Jurkat, Clone E6-1 (cell line): ENCODE data around the gene C9orf57. TPM values are rescaled to one million over a fixed set of nuclear protein-coding genes. Genes with fewer than 3 reads are reported as not detected.
"Not testable (repeated sequence)": the region's sequence is repeated elsewhere in the genome, so short reads cannot be mapped to it uniquely, and the experiment has no call there.

Source experiments
- DNase-seq: peaks from one replicate; pipeline ENCODE4 v3.0.0-alpha.2; 2011; ENCODE audit warnings: low read depth, low spot score
- H3K4me3 ChIP-seq: 2 replicates; pipeline ENCODE4 v1.5.1; 2011; ENCODE audit warnings: mild to moderate bottlenecking, low read length, control low read depth, moderate library complexity
- polyA plus RNA-seq: library from polyadenylated mRNA; unstranded; fragments of >200 nt; gene quantifications from one replicate; pipeline ENCODE4 v1.2.1, GENCODE V29; 2012; ENCODE audit warnings: missing spikeins; ENCODE audit not compliant: insufficient read length, insufficient read depth

C9orf57 gene, protein sequence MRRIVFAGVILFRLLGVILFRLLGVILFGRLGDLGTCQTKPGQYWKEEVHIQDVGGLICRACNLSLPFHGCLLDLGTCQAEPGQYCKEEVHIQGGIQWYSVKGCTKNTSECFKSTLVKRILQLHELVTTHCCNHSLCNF
- polyA plus RNA-seq: not detected

DNA sequence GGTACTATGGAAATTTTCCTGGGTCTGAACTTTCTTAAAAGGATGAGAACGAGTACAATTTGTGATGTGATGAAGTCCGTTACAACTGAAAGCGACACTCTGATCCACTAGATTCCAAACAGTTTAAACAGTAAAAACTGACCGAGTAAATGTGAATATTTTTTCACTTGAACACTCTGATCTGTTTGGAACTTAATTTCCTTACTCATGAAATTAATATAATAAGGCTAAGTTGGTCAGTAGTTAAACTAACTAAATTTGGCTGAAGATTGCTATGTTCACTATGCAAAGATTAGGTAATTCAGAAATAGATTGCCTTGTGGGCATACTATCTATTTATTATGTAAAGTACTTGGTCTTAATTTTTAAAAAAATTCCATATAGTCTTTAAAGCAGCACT, at the start of gene C9orf57:
TSS of gene C9orf57 (minus strand) at position 101 of the 400 bp plus-strand sequence. CDS start 1,282 bp downstream, outside the sequence.
- no peak for DNase-seq

DNA sequence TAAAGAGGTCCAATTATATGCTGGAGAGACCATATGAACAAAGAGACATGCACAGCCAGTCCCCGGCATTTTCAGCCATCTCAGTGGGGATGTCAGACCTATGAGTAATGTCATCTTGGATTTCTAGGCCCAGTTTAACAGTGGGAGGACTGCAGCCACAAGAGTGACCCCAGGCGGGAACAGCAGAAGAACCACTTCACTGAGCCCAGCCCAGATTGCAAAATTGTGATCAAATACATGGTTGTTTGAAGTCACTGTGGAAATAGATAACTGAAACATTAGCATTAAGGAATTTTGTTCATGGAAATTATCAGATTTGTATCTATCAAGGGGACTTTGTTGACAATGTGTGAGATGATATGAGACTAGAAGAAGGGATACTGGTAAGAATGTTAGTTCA, 42.1 kb upstream of the C9orf57 start:
- no peak overlapping the region for H3K4me3 ChIP-seq
- DNase-seq: no peak

More for the DNA sequence above, at the start of gene C9orf57:
- H3K4me3 ChIP-seq: no peak within 1 kb of the TSS

DNA sequence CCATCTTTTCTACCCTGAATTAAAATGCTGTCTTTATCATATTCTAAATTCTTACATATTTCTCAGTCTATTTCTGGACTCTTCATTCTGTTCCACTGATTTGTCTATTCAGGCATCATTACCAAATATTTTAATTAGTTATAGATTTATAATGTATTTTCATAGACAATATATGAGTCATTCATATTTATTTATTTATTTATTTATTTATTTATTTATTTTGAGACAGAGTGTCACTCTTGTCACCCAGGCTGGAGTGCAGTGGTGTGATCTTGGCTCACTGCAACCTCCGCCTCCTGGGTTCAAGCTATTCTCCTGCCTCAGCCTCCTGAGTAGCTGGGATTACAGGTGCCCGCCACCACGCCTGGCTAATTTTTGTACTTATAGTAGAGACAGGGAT, 35.1 kb upstream of the C9orf57 start:
- not testable (repeated sequence) for H3K4me3 ChIP-seq, DNase-seq

DNA sequence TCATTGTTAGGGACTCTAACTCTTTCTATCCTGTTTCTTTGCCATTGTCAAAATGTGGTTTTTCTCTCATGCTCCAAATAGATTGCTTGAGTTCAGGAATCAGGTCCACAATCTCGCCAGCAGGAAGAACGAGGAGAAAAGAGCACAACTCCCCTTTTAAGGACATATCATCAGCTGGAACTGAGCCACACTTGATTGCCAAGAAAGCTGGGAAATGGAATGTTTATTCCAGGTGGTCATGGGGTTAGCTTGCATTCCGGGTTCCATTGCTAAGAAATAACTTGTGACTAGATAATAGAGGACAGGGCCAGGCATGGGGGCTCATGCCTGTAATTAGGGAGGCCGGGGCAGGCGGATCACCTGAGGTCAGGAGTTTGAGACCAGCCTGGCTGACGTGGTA, 32.4 kb upstream of the C9orf57 start:
- no peak for DNase-seq
- H3K4me3 ChIP-seq: no peak overlapping the region

DNA sequence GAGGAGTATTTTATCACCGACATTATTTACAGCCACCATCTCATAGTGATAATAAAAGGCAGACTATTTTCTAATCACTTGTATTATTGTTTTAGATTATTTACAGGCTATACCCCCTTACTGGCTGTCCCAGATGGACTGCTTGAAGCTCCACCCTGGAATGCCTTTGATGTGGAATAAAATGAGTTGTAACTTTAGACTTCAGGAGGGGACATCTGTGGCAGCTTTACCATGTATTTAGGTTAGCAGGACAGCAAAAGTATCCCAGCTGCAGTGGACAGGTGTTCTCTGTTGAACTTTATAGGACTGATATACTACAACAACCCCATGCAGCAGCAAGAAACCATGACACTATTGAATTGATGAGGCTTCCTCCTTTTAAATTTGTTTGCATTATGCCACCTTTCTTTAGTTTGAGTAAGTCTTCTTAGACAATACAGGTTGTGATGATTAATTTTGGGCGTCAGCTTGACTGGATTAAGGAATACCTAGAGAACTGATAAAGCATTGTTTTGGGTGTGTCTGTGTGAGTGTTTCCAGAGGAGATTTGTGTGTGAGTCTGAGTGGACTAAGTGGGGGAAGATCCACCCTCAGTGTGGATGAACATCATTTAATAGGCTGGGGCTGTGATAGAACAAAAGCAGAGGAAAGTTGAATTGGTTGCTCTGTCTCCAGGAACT, 29.2 kb upstream of the C9orf57 start:
- no peak overlapping the region for H3K4me3 ChIP-seq
- no peak for DNase-seq

DNA sequence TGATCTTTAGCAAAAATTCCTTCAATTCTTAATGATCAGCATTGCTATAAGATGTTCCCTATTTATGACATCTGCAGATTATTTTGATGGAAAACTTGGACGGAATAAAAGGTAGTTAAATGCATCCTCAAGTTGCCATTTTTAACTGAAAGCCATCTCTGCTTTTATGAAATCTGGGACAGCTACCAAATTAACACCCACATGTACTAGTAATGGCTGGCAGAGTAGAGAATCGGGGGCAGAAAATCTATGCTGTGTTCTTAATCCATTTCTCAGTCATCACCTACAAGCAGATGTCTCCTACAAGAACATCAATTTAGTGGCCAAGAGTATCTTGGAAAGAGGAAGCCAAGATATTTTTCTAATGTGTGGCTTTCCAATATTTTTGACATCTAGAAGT, 22.1 kb upstream of the C9orf57 start:
- no peak overlapping the region for H3K4me3 ChIP-seq
- no peak for DNase-seq

DNA sequence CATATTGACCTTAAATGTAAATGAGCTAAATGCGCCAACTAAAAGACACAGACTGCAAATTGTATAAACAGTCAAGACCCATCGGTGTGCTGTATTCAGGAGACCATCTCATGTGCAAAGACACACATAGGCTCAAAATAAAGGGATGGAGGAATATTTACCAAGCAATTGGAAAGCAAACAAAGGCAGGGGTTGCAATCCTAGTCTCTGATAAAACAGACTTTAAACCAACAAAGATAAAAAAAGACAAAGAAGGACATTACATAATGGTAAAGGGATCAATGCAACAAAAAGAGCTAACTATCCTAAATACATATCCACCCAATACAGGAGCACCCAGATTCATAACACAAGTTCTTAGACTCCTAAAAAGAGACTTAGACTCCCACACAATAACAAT, 14.3 kb upstream of the C9orf57 start:
- DNase-seq, H3K4me3 ChIP-seq: not testable (repeated sequence)

DNA sequence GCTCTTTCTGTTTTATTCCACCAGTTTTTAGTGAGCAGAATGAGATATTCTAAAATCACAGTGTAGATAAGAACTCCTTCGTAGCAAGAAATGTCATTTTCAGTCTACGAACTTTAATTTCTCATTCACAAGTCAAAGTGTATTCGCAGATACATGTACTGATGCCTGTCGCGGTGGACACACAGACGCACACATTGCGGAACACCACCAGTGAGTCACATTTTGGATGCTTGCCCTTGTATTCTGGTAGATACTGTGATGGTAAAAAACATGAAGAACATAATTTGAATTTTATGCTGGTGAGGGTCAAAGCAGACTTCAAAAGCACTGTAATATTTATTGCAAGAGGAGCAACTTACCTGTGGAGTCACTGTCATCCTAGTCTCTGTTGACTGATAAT, 4.7 kb upstream of the C9orf57 start:
- DNase-seq: no peak

DNA sequence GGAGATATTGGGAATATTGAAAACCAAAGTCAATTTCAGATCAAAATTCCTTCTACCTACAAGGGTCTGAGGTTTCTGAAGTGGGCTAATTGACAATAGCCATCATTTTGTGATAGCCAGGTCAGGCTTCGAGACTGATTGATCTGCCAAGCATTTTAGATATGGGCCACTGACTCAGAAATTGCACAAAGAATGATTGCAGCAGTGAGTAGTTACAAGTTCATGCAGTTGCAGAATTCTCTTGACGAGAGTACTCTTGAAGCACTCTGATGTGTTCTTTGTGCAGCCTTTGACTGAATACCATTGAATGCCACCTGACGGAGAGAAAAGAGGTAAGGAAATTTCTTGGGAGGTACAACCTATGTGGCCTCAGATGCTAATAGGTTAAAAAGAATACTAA, 8.3 kb downstream of the C9orf57 start:
- no peak overlapping the region for H3K4me3 ChIP-seq
- no peak for DNase-seq

More for the DNA sequence above, 4.7 kb upstream of the C9orf57 start:
- no peak overlapping the region for H3K4me3 ChIP-seq

DNA sequence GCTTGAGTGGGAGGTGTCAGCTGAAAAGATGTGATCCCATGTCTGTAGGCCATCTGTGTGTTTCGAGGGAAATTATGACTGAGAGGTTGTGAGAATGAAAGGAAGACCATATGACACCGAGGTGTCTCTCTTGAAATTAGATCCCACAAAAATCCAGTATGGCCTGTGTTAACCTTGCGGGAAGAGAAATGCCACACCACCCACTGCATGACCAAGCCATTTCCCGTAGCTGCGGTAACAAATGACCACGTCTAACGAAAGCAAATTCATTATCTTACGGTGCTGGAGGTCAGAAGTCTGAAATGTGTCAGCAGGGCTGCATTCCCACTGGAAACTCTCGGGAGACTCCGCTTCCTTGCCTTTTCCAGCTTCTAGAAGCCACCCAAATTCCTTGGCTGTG, 11.6 kb downstream of the C9orf57 start:
- no peak overlapping the region for H3K4me3 ChIP-seq
- DNase-seq: no peak

DNA sequence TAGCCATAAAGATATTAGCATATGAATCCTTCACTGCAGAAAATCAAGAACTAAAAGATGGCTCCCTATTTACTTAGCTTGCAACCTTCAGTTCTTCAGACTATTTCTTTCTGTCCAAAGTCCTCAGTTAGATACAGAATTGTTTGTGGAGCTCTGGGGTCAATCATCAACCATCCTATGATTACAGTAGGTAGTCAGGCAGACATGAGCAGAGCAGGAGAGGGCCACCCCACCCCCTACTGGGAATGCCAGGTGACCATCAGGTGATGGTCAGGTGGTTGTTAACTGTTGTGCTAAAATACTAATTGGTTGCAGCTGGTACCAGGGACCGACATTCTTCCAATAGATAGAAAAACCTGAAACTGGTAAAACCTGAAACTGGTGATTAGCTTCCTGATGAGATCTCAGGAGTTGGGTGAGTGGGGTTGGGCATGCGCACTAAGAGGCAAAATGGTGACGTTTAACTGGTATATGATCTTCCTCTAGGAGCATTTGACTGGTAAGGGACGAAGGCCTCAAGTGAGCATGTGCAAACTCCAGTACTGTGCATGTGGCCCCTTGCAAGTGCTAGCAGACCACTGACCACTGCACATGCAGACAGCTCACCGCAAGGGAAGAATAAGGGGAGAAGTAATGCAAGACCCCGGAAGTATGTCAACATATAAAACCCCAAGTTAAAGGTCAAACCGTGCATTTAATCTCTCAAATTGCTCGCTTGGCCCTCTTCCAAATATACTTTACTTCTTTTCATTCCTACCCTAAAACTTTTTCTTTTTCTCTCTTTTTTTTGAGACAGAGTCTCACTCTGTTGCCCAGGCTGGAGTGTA, 13.6 kb downstream of the C9orf57 start:
- DNase-seq: no peak

DNA sequence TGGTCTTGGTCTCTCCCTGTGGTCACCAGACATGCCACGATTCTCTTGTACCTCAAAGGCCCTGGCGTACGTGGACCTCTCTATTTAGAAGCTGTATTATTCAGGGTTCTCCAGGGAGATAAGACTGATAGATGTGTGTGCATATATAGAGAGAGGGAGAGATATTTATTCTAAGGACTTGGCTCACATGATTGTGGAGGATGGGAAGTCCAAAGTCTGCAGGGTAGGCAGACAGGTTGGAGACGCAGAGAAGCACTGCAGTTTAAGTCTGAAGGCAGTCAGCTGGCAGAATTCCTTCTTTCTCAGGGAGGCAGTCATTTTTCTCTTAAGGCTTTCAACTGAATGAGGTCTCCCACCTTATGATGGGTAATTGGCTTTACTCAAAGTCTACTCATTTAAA, 16.3 kb downstream of the C9orf57 start:
- no peak overlapping the region for H3K4me3 ChIP-seq
- no peak for DNase-seq

More for the DNA sequence above, 13.6 kb downstream of the C9orf57 start:
- no peak overlapping the region for H3K4me3 ChIP-seq

DNA sequence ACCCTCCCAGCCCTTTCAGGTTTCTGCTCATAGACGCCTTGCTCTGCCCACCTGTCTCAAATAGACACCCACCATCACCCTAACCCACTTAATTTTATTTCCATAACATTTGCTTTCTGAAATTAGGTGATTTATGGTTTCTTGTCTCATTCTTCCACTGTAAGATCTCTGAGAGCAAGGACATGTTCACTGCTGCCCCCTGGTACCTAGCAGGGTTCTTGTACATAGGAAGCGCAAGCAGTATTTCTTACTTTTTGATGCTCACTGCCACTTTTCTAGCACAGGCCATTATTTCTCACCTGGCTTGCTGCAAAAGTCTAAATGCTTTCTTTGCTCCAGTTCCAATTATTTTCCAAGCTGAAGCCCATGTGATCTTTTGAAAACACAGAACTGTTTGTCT, 16.8 kb downstream of the C9orf57 start:
- no peak for DNase-seq
- no peak overlapping the region for H3K4me3 ChIP-seq

DNA sequence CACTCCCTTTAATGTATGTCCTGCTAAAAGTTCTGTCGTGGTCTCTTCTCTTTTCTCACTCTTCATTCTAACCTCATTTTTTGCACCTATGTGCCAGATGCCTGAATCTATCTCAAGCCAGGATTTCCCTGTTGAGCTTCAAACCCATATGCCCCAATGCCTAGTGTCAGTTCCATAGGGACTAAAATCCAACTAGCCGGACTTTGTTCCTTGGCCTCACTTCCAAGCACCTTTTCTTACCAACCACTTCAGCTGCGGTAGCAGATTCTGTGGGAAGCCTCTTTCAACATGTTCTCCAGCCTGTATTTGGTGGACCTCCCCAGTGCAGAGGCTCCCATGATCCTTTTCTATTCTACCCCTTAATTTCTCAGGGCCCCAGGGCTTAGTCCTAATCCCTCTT, 17.5 kb downstream of the C9orf57 start:
- no peak for DNase-seq
- H3K4me3 ChIP-seq: no peak overlapping the region

DNA sequence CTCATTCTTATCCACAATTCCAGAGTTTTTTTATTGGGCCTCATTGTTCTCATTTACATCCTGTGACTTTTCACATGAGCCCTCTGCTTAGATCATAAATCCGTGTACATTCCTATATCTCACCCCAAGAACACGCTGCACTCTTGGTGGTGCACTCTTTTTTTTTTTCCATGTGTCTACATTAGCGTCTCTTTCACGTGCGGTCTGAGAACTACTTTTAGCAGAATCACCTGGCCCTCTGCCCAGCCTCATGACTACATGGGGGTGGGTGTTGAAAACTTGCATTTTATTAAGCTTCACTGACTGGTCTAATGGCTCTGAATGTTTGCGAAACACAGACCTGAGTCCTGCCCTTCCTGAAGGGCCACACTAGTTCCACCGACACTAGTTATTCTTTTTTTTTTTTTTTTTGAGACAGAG, 18.6 kb downstream of the C9orf57 start:
- no peak overlapping the region for H3K4me3 ChIP-seq
- no peak for DNase-seq

DNA sequence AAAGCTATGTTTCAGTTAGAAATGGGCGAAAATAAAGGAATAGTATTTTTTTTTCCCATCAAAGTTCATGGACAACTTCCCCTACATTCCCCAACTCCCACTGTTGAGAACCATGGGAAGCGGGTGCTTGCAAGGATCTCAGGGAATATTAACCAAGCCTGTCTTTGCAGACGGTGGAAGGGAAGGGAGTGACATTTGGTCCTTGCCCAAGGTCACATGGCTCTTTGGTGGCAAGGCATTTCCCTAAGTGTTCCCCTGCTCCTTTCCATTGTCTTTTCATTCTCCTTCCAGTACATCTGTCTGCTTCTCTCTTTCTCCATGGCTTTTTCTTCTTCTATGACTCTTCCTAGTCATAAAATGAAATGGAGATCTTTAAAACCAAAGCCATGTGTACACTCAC, 19.0 kb downstream of the C9orf57 start:
- DNase-seq: no peak
- no peak overlapping the region for H3K4me3 ChIP-seq

DNA sequence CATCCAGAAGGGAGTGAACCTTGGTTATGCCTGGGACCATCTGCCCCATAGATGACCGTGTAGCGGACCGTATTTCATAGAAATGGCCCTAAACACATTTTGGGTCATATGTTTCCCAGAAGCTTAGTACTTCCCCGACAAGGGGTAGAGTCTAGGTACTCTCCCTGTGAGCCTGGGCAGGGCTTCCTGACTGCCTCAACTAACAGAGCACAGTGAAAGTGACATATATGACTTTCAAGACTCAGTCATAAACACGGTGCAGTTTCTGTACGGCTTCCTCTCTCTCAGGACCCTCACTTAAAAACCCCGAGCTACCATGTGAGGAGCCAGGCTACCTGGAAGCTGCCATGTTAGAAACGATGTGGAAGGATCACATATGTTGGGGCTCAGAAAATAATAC, 20.9 kb downstream of the C9orf57 start:
- DNase-seq: no peak
- no peak overlapping the region for H3K4me3 ChIP-seq

DNA sequence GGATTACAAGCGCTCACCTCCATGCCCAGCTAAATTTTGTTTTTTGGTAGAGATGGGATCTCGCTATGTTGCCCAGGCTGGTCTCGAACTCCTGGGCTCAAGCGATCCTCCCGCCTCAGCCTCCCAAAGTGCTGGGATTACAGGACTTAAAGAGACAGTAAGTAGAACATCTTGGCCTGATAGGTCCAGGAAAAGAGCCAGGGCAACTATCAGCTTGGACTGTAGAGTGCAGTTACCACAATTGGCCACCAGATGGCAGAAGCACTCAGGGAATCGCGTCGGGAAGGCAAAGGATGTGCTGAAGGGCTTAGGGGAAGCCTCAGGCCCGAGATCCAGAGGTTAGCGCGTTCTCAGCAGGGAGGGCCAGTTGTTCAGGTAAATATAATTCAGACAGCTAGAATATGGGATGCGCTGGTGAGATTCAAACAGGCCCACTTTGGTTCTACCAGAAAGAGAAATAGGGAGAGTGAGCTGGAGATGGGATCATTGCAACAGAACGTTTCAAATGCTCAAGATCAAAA, 21.5 kb downstream of the C9orf57 start:
- DNase-seq: peak; percentile 48
- H3K4me3 ChIP-seq: no peak overlapping the region

DNA sequence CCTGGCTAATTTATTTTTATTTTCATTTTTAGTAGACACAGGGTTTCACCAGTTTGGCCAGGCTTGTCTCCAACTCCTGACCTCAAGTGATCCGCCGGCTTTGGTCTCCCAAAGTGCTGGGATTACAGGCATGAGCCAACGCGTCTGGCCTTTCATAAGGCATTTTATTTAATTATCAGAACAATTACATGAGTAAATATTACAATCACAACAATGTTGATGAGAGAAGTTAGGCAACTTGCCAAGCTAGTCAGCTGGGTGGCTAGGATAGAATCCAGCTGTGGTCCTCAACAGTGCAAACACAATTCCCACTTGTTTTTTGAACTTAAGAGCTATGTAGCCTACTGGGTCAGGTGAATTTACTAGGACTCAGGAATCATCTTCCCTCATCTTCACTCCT, 22.0 kb downstream of the C9orf57 start:
- no peak for DNase-seq

DNA sequence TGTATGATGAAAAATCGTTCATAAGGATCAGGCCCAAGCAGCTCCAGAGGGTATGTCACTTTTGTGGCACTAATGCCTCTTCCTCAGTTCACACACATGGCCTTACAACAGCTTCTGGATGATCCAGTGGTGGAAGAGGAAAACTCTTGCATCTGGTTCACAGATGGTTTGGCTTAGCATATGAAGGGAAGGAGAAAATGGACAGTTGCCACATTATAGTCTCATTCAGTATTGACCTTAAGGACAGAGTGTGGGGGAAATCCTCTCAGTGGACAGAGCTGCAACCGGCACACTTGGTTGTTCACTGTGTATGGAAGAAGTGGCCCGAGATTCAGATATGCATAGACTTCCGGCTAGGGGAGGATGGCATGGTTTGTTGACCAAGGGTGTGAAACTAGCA, 22.8 kb downstream of the C9orf57 start:
- H3K4me3 ChIP-seq: no peak overlapping the region
- no peak for DNase-seq

More for the DNA sequence above, 22.0 kb downstream of the C9orf57 start:
- no peak overlapping the region for H3K4me3 ChIP-seq
